ENCODE results near the gene NAE1. TPM values are rescaled to one million over a fixed set of nuclear protein-coding genes. Genes with fewer than 3 reads are reported as not detected.

The NAE1 gene
- total and polyA plus RNA-seq, 2 experiments from 2014 or later: 39.5 to 97.8 TPM

DNA sequence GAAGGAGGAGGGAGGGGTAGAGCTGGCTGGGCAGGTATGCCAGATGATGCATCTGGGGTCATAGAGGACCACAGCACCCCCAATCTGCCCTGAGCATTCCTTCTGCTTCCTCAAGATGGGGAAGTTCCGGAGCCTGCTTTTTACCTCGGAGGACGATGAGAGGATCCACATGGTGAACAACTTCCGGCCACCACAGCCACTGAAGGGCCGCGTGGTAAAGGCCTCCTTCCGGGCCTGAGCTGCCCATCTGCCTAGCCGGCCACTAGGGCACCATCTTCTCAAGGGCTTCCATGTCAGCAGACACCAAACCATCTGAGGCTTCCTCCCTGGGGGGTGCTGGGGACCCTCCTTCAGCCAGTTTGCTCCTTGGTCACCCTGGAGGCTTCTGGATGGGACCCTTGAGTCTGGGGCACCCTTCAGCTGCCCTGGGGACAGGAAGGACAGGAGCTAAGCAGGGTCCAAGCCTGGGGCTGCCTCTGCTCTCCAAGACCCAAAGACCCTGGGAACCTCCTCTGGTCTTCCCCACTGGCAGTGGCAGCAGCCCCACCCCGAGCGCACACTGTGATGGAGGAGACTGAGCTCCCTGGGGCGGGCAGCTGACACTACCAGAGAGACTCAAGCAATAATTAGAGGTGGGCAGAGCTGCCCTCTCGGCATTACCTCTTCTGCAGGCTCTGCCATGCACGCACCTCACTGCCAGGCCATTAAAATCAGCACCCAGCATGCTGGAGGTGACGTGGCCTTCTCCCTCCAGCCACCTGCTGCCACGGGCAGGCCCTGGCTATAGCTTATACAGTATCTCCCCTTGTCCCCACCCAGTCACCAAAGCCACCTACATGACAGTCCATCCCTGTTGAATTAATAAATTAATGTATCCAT, 22.7 kb upstream of the NAE1 start:
- TF ChIP-seq, protein P1, sequence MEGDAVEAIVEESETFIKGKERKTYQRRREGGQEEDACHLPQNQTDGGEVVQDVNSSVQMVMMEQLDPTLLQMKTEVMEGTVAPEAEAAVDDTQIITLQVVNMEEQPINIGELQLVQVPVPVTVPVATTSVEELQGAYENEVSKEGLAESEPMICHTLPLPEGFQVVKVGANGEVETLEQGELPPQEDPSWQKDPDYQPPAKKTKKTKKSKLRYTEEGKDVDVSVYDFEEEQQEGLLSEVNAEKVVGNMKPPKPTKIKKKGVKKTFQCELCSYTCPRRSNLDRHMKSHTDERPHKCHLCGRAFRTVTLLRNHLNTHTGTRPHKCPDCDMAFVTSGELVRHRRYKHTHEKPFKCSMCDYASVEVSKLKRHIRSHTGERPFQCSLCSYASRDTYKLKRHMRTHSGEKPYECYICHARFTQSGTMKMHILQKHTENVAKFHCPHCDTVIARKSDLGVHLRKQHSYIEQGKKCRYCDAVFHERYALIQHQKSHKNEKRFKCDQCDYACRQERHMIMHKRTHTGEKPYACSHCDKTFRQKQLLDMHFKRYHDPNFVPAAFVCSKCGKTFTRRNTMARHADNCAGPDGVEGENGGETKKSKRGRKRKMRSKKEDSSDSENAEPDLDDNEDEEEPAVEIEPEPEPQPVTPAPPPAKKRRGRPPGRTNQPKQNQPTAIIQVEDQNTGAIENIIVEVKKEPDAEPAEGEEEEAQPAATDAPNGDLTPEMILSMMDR (IDR thresholded peaks at IDR 0.05; ENCODE audit: low read depth, low read length): no peak
- H3K4me1 ChIP-seq (ENCODE audit: low read depth): peaks cover 12% of the 10 kb centered on the region
- H3K36me3 ChIP-seq: no peaks in the 10 kb centered on the region
- H3K4me3 ChIP-seq: no peak overlapping the region
- no peak overlapping the region for H3K27ac ChIP-seq
- no peaks in the 10 kb centered on the region for H3K27me3 ChIP-seq
- no peaks in the 10 kb centered on the region for H3K9me3 ChIP-seq (ENCODE audit: low read depth)
- no peak for DNase-seq (ENCODE audit: low read depth in 1 of 2, low spot score in 1 of 2)

- Histone ChIP-seq H3K27ac (no peak overlapping the region), H3K27me3 (peaks cover 18% of the 10 kb centered on the region), H3K4me3 (no peak overlapping the region), H3K9me3 (ENCODE audit: low read depth) (no peaks in the 10 kb centered on the region), H3K4me1 (ENCODE audit: low read depth) (no peaks in the 10 kb centered on the region), H3K36me3 (no peaks in the 10 kb centered on the region)
- TF ChIP-seq, protein P1 (IDR thresholded peaks at IDR 0.05; ENCODE audit: low read depth, low read length): no peak
- no peak for DNase-seq (ENCODE audit: low read depth in 1 of 2, low spot score in 1 of 2)
These were observed 20.6 kb upstream of the NAE1 start for GRCh38 chr16:66851166-66851964.

- H3K27me3 ChIP-seq: peaks cover 29% of the 10 kb centered on the region
- peaks cover 6% of the 10 kb centered on the region for H3K4me1 ChIP-seq (ENCODE audit: low read depth)
- no peak overlapping the region for H3K4me3 ChIP-seq
- TF ChIP-seq, protein P1 (IDR thresholded peaks at IDR 0.05; ENCODE audit: low read depth, low read length): no peak
- no peak overlapping the region for H3K27ac ChIP-seq
- no peaks in the 10 kb centered on the region for H3K36me3 ChIP-seq
- DNase-seq (ENCODE audit: low read depth in 1 of 2, low spot score in 1 of 2): no peak
- H3K9me3 ChIP-seq (ENCODE audit: low read depth): no peaks in the 10 kb centered on the region
These were observed 19.5 kb upstream of the NAE1 start for GRCh38 chr16:66850115-66850815.

- Histone ChIP-seq H3K4me3 (no peak overlapping the region), H3K36me3 (no peaks in the 10 kb centered on the region), H3K27me3 (peaks cover 36% of the 10 kb centered on the region), H3K9me3 (ENCODE audit: low read depth) (no peaks in the 10 kb centered on the region), H3K27ac (no peak overlapping the region), H3K4me1 (ENCODE audit: low read depth) (peaks cover 6% of the 10 kb centered on the region)
- no peak for DNase-seq (ENCODE audit: low read depth in 1 of 2, low spot score in 1 of 2)
- TF ChIP-seq, protein P1 (IDR thresholded peaks at IDR 0.05; ENCODE audit: low read depth, low read length): no peak
These were observed 18.8 kb upstream of the NAE1 start for GRCh38 chr16:66849549-66849948.

GRCh38 chr16:66849021-66849420, 18.2 kb upstream of the NAE1 start:
- Histone ChIP-seq H3K4me3 (no peak overlapping the region), H3K9me3 (ENCODE audit: low read depth) (no peaks in the 10 kb centered on the region), H3K4me1 (ENCODE audit: low read depth) (peaks cover 6% of the 10 kb centered on the region), H3K27me3 (peaks cover 41% of the 10 kb centered on the region), H3K27ac (no peak overlapping the region), H3K36me3 (no peaks in the 10 kb centered on the region)
- no peak for DNase-seq (ENCODE audit: low read depth in 1 of 2, low spot score in 1 of 2)
- TF ChIP-seq, protein P1 (IDR thresholded peaks at IDR 0.05; ENCODE audit: low read depth, low read length): no peak

Data from cardiac muscle cell (in vitro differentiated cells and primary cell).